ENCODE data around the gene MTCH2. TPM values are rescaled to one million over a fixed set of nuclear protein-coding genes. Genes with fewer than 3 reads are reported as not detected.

The MTCH2 gene
- polyA plus RNA-seq, 3 donors from 2014 or later = 66.9 to 86.2 (median 73.8) TPM

DNA sequence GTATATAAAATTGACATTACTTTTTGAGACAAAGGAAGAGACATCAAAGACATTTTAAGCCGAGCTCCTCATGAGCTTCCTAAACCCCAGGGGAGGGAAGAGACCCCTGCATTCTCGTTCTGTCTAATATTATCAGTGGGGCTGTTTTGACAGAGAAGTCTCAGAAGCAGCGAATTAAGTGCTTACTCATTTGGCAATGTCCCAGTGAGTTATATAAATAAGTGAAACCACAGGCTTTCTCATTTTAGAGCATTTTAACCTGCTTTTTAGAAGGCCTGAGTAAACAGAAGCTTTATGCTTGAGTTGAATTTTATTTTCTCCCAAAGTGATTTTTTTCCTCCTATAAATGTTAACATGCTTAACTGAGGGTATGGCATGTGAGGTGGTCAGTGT is 24.9 kb downstream of the MTCH2 start:
- peaks cover 18 to 23% of the 10 kb centered on the region in 2 donors for H3K4me1 Mint-ChIP-seq
- no peak for DNase-seq
- H3K27ac Mint-ChIP-seq = no peak overlapping the region
- peak overlapping the region in 1 of 5 donors; percentile 4 for H3K4me3 Mint-ChIP-seq
- H3K9me3 Mint-ChIP-seq = no peaks in the 10 kb centered on the region
- H3K36me3 Mint-ChIP-seq = peaks cover 18 to 37% (median 26%) of the 10 kb centered on the region in 3 donors
- H3K27me3 Mint-ChIP-seq (ENCODE audit: low read depth in 3 of 3) = peaks cover 4 to 10% (median 8%) of the 10 kb centered on the region in 3 donors

DNA sequence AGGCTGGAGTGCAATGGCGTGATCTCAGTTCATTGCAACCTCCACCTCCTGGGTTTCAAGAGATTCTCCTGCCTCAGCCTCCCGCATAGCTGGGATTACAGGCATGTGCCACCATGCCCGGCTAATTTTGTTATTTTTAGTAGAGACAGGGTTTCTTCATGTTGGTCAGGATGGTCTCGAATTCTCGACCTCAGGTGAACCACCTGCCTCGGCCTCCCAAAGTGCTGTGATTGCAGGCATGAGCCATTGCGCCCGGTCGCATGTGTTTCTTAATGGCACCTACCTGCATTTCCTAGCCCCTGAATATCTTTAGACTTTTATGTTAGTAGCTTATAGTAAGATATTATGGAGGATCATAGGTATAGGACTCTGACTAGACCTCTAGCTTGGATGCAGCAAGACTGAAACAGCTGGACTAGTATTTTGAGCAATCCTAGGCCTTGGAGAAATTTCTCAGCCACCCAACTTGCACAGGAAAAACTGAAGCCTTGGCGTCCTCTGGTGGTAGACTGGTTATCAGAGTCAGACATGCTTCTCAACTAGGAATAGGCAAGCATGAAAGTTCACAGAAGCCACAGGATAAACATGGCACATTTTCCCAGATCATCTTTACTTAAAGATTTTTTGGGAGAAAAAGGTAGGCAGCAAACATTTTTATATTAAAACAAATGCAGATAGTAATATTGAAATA is 25.5 kb downstream of the MTCH2 start:
- peak in 1 of 3 donors; percentile 9 for DNase-seq
- Mint-ChIP-seq H3K9me3 (no peaks in the 10 kb centered on the region), H3K36me3 (peaks cover 13 to 31% (median 20%) of the 10 kb centered on the region in 3 donors), H3K4me3 (peak overlapping the region; percentile 15 to 90 (median 76)), H3K4me1 (peaks cover 18 to 23% of the 10 kb centered on the region in 2 donors), H3K27me3 (ENCODE audit: low read depth in 3 of 3) (peaks cover 4 to 10% (median 8%) of the 10 kb centered on the region in 3 donors), H3K27ac (no peak overlapping the region)

- no peaks in the 10 kb centered on the region for H3K9me3 Mint-ChIP-seq
- peaks cover 9 to 40% (median 22%) of the 10 kb centered on the region in 3 donors for H3K36me3 Mint-ChIP-seq
- peaks cover 4 to 13% (median 8%) of the 10 kb centered on the region in 3 donors for H3K27me3 Mint-ChIP-seq (ENCODE audit: low read depth in 3 of 3)
- peaks cover 18 to 23% of the 10 kb centered on the region in 2 donors for H3K4me1 Mint-ChIP-seq
- no peak for DNase-seq
- no peak overlapping the region for H3K27ac Mint-ChIP-seq
- peak overlapping the region in 3 of 5 donors; percentile 73 to 90 (median 87) for H3K4me3 Mint-ChIP-seq
Observed at GRCh38 chr11:47615249-47615648, 27.1 kb downstream of the MTCH2 start.

DNA sequence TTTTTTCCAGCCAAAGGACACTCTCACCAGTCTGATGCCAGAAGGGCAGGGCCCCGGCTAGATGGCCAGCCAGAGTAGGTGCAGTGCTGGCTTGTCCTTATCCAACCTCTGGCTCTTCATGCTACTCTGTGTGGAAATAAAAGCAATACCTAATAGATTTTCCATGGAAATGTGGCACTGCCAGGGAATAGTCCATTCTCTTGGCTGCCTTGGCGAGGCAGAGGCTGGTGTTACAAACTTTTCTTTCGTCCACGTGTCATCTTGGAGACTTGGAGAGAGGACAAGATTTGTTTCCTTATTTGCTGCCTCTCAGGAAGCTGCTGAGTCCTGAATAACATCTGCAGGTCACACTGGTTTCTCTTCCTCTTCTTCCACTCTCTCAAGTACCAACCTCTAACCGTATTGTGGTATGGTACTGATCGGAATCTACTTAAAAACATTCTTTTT is 31.0 kb downstream of the MTCH2 start:
- H3K27me3 Mint-ChIP-seq (ENCODE audit: low read depth in 3 of 3) = peaks cover 8 to 13% (median 8%) of the 10 kb centered on the region in 3 donors
- no peak overlapping the region for H3K4me3 Mint-ChIP-seq
- H3K36me3 Mint-ChIP-seq = peaks cover 11 to 37% (median 24%) of the 10 kb centered on the region in 3 donors
- no peak overlapping the region for H3K27ac Mint-ChIP-seq
- no peaks in the 10 kb centered on the region for H3K9me3 Mint-ChIP-seq
- no peak for DNase-seq
- peaks cover 12 to 20% of the 10 kb centered on the region in 2 donors for H3K4me1 Mint-ChIP-seq

- Mint-ChIP-seq H3K27ac (no peak overlapping the region), H3K9me3 (no peaks in the 10 kb centered on the region)
Observed at GRCh38 chr11:47609675-47610074, 32.7 kb downstream of the MTCH2 start.

GRCh38 chr11:47607380-47607779 is 35.0 kb downstream of the MTCH2 start:
- no peak overlapping the region for H3K4me3 Mint-ChIP-seq
- H3K27ac Mint-ChIP-seq = no peak overlapping the region

More at GRCh38 chr11:47609675-47610074, 32.7 kb downstream of the MTCH2 start:
- peaks cover 0 to 6% of the 10 kb centered on the region in 2 donors for H3K4me1 Mint-ChIP-seq
- DNase-seq = no peak
- peaks cover 11 to 42% (median 30%) of the 10 kb centered on the region in 3 donors for H3K36me3 Mint-ChIP-seq
- H3K4me3 Mint-ChIP-seq = no peak overlapping the region
- peaks cover 2 to 5% (median 3%) of the 10 kb centered on the region in 3 donors for H3K27me3 Mint-ChIP-seq (ENCODE audit: low read depth in 3 of 3)

GRCh38 chr11:47606731-47607130 is 35.6 kb downstream of the MTCH2 start:
- no peaks in the 10 kb centered on the region for H3K9me3 Mint-ChIP-seq

More at GRCh38 chr11:47607380-47607779, 35.0 kb downstream of the MTCH2 start:
- DNase-seq = no peak
- Mint-ChIP-seq H3K9me3 (no peaks in the 10 kb centered on the region), H3K27me3 (ENCODE audit: low read depth in 3 of 3) (peaks cover 2 to 3% (median 3%) of the 10 kb centered on the region in 3 donors), H3K4me1 (peaks cover 0 to 6% of the 10 kb centered on the region in 2 donors), H3K36me3 (peaks cover 11 to 37% (median 30%) of the 10 kb centered on the region in 3 donors)

DNA sequence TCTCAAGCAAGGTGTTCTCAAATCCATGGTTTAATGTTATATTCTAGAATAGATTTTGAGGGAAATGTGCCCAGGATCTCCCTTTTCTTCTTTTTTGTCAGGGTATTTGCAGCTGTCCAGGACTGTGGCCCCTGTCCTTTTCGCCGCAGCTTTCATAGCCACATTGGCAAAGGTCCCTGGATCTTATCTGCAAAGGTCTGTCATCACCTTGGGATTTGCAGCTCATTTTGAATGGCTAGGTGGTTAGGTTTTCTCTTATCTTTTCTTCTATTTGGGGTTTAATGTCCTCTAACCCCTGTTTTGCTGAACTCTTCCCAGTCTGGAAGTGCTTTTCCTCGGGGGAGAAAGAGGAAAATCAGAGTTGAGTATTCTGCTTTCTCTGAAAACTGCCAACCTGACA is 36.4 kb downstream of the MTCH2 start:
- Mint-ChIP-seq H3K36me3 (peaks cover 7 to 29% (median 26%) of the 10 kb centered on the region in 3 donors), H3K4me1 (peaks cover 0 to 6% of the 10 kb centered on the region in 2 donors), H3K27me3 (ENCODE audit: low read depth in 3 of 3) (peaks cover 2 to 3% (median 2%) of the 10 kb centered on the region in 3 donors), H3K9me3 (no peaks in the 10 kb centered on the region), H3K4me3 (no peak overlapping the region), H3K27ac (no peak overlapping the region)
- DNase-seq = no peak

More at GRCh38 chr11:47606731-47607130, 35.6 kb downstream of the MTCH2 start:
- H3K27ac Mint-ChIP-seq = no peak overlapping the region
- H3K4me3 Mint-ChIP-seq = no peak overlapping the region
- DNase-seq = no peak
- H3K27me3 Mint-ChIP-seq (ENCODE audit: low read depth in 3 of 3) = peaks cover 2 to 5% (median 3%) of the 10 kb centered on the region in 3 donors
- peaks cover 0 to 6% of the 10 kb centered on the region in 2 donors for H3K4me1 Mint-ChIP-seq
- H3K36me3 Mint-ChIP-seq = peaks cover 10 to 37% (median 30%) of the 10 kb centered on the region in 3 donors

DNA sequence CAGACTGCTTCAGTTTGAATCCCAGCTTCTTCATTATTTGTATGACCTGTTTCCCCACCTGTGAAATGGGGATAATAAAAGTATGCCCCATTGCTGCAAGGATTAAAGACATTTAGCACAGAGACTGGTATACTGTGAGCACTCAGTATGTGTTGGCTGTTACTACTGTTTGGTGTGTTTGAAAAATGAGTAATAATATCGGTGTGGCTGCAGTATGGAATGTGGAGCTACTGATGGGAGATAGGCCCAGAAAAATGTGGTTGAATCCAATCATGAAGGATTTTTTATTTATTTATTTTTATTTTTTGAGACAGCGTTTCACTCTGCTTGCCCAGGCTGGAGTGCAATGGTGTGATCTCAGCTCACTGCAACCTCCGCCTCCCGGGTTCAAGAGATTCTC is 39.1 kb downstream of the MTCH2 start:
- H3K4me1 Mint-ChIP-seq = no peaks in the 10 kb centered on the region
- H3K4me3 Mint-ChIP-seq = no peak overlapping the region
- H3K36me3 Mint-ChIP-seq = peaks cover 4 to 19% (median 18%) of the 10 kb centered on the region in 3 donors

GRCh38 chr11:47599902-47600301 is 42.5 kb downstream of the MTCH2 start:
- no peaks in the 10 kb centered on the region for H3K9me3 Mint-ChIP-seq
- no peak overlapping the region for H3K27ac Mint-ChIP-seq
- H3K36me3 Mint-ChIP-seq = peaks cover 4 to 6% (median 4%) of the 10 kb centered on the region in 3 donors
- no peak overlapping the region for H3K4me3 Mint-ChIP-seq
- peaks cover 0 to 10% (median 3%) of the 10 kb centered on the region in 3 donors for H3K27me3 Mint-ChIP-seq (ENCODE audit: low read depth in 3 of 3)
- H3K4me1 Mint-ChIP-seq = no peaks in the 10 kb centered on the region
- no peak for DNase-seq

More for the DNA sequence above, 39.1 kb downstream of the MTCH2 start:
- Mint-ChIP-seq H3K9me3 (no peaks in the 10 kb centered on the region), H3K27ac (no peak overlapping the region), H3K27me3 (ENCODE audit: low read depth in 3 of 3) (peaks cover under 1 to 5% (median 2%) of the 10 kb centered on the region in 3 donors)
- no peak for DNase-seq

GRCh38 chr11:47595967-47596366 is 46.4 kb downstream of the MTCH2 start:
- no peaks in the 10 kb centered on the region for H3K9me3 Mint-ChIP-seq
- DNase-seq = no peak
- H3K4me1 Mint-ChIP-seq = peaks cover 0 to 7% of the 10 kb centered on the region in 2 donors
- peaks cover 10 to 17% (median 12%) of the 10 kb centered on the region in 3 donors for H3K27me3 Mint-ChIP-seq (ENCODE audit: low read depth in 3 of 3)
- no peak overlapping the region for H3K4me3 Mint-ChIP-seq
- no peak overlapping the region for H3K27ac Mint-ChIP-seq
- peaks cover 4 to 6% (median 4%) of the 10 kb centered on the region in 3 donors for H3K36me3 Mint-ChIP-seq

DNA sequence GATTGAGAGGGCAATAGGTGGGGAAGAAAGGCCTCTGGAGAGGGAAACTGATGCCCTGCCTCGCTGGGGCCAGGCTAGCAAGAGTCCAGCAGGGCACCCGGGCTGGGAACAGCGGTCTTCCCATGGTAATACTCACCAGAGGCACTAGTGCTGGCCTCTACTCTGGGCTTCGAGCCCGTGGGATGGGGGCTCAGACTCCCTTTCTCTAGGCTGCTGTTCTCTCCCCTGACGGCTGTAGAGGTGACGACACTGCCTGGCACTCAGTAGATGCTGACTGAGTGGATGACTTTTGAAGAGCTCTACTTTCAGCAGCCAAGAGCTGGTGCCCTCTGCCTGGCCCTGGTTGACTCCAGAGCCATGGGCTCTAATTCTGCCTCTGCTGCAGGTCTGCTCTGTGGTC is 47.3 kb downstream of the MTCH2 start:
- H3K4me3 Mint-ChIP-seq = no peak overlapping the region
- no peaks in the 10 kb centered on the region for H3K9me3 Mint-ChIP-seq
- DNase-seq = no peak
- H3K27me3 Mint-ChIP-seq (ENCODE audit: low read depth in 3 of 3) = peaks cover 10 to 17% (median 12%) of the 10 kb centered on the region in 3 donors
- H3K36me3 Mint-ChIP-seq = peaks cover 4 to 6% (median 4%) of the 10 kb centered on the region in 3 donors
- H3K27ac Mint-ChIP-seq = no peak overlapping the region
- H3K4me1 Mint-ChIP-seq = peaks cover 0 to 7% of the 10 kb centered on the region in 2 donors

GRCh38 chr11:47593934-47594855 is 48.2 kb downstream of the MTCH2 start, which contains the start of gene C1QTNF4:
Gene C1QTNF4, minus strand, starts transcription at chr11:47594411. Its CDS starts 3,601 bp downstream, at chr11:47590810.
- H3K36me3 Mint-ChIP-seq = peaks cover 2 to 3% (median 2%) of the 10 kb centered on the region in 3 donors
- peaks cover 0 to 7% of the 10 kb centered on the region in 2 donors for H3K4me1 Mint-ChIP-seq
- H3K27me3 Mint-ChIP-seq (ENCODE audit: low read depth in 3 of 3) = peaks cover 10 to 14% (median 12%) of the 10 kb centered on the region in 3 donors
- no peaks in the 10 kb centered on the region for H3K9me3 Mint-ChIP-seq
- no peak for DNase-seq
- H3K4me3 Mint-ChIP-seq = no peak within 1 kb of the TSS
- H3K27ac Mint-ChIP-seq = no peak within 1 kb of the TSS
